ENCODE measurements around the gene WWOX. TPM values are rescaled to one million over a fixed set of nuclear protein-coding genes. Genes with fewer than 3 reads are reported as not detected.

WWOX gene
- total RNA-seq, 1 experiment from 2014 or later, result 15.6 TPM

- Histone ChIP-seq H2BK15ac (ENCODE audit: low read depth, low read length) (no peak overlapping the region), H4K20me1 (ENCODE audit: control insufficient read depth, insufficient read depth, insufficient read length) (no peaks in the 10 kb centered on the region), H3K79me2 (ENCODE audit: insufficient read depth, low read length) (no peaks in the 10 kb centered on the region), H2BK5ac (ENCODE audit: insufficient read length, low read length) (no peak overlapping the region), H2BK120ac (ENCODE audit: low read depth, low read length, poor library complexity, severe bottlenecking) (no peak overlapping the region), H2AK5ac (ENCODE audit: insufficient read length, low read length) (no peak overlapping the region), H3K79me1 (ENCODE audit: insufficient read depth, low read depth, low read length, poor library complexity, severe bottlenecking) (no peaks in the 10 kb centered on the region), H4K5ac (ENCODE audit: insufficient read length, low read depth, low read length) (no peak overlapping the region), H3K4me1 (ENCODE audit: insufficient read depth, low read length) (no peaks in the 10 kb centered on the region; the same call in 1 of the 2 replicates), H3K27ac (ENCODE audit: insufficient read length, low read depth, low read length) (no peak overlapping the region), H2BK12ac (ENCODE audit: insufficient read length, low read depth, low read length) (no peak overlapping the region), H4K91ac (ENCODE audit: insufficient read length, low read depth, low read length) (no peak overlapping the region), H3K14ac (ENCODE audit: insufficient read depth, low read length) (no peak overlapping the region), H3K23ac (ENCODE audit: insufficient read length, low read depth, low read length) (no peak overlapping the region), H3K23me2 (ENCODE audit: insufficient read length, low read depth, low read length, poor library complexity, severe bottlenecking) (no peaks in the 10 kb centered on the region), H3K18ac (ENCODE audit: insufficient read length, low read depth, low read length) (no peak overlapping the region), H2BK20ac (ENCODE audit: low read depth, low read length, poor library complexity, severe bottlenecking) (no peak overlapping the region), H3K56ac (ENCODE audit: insufficient read length, low read depth, low read length) (no peak overlapping the region), H3T11ph (ENCODE audit: low read length) (no peak overlapping the region), H3K4me2 (ENCODE audit: insufficient read depth, insufficient read length, low read length) (no peak overlapping the region), H3K9ac (ENCODE audit: extremely low read depth, insufficient read length, low read length) (no peak overlapping the region), H3K27me3 (ENCODE audit: insufficient read depth, low read length) (no peaks in the 10 kb centered on the region), H4K8ac (replicated peaks; ENCODE audit: insufficient read length, low read depth, low read length) (no peak overlapping the region), H2AFZ (ENCODE audit: low read length) (no peak overlapping the region), H3K9me3 (ENCODE audit: control insufficient read depth, low read depth, low read length) (no peaks in the 10 kb centered on the region), H3K4ac (ENCODE audit: low read depth, low read length) (no peak overlapping the region)
- H3K4me3 Mint-ChIP-seq, result no peak overlapping the region
- H3K27me3 Mint-ChIP-seq (ENCODE audit: low read depth), result no peaks in the 10 kb centered on the region; the same call in 1 of the 2 replicates
- H3K4me1 Mint-ChIP-seq, result peaks cover 16 to 24% of the 10 kb centered on the region in 2 experiments
- H3K36me3 Mint-ChIP-seq (ENCODE audit: insufficient read depth in 1 of 3, low read depth in 3 of 3), result no peaks in the 10 kb centered on the region
- H3K27ac Mint-ChIP-seq, result peak overlapping the region in 1 of 3 experiments; percentile 8; a peak in 1 of 7 replicates
- no peak for DNase-seq
- H3K9me3 Mint-ChIP-seq, result no peaks in the 10 kb centered on the region
- TF ChIP-seq CTCF (conservative IDR thresholded peaks at IDR 0.05), result no peak
- no CpG with 5 or more reads among the region's 13 CpGs for WGBS (ENCODE audit: extremely low coverage, insufficient read length, low lambda C conversion rate)
Measured at GRCh38 chr16:78443542-78444364, 344.3 kb downstream of the WWOX start.
